M059J (cell line): ENCODE results near the gene QSOX1. TPM values are rescaled to one million over a fixed set of nuclear protein-coding genes. Genes with fewer than 3 reads are reported as not detected.

ENCODE experiments used
- DNase-seq: peaks from one replicate; pipeline ENCODE4 v3.0.0-alpha.2; 2012; ENCODE audit warnings: low read depth
- total RNA-seq: library from RNA; depleted of rRNA; stranded (reverse); fragments of >200 nt; shearing (Covaris generic); gene quantifications from 2 replicates; pipeline ENCODE4 v1.2.3, GENCODE V29; 2014

Gene QSOX1
- total RNA-seq, 1 experiment from 2014 or later = 330 TPM

DNA sequence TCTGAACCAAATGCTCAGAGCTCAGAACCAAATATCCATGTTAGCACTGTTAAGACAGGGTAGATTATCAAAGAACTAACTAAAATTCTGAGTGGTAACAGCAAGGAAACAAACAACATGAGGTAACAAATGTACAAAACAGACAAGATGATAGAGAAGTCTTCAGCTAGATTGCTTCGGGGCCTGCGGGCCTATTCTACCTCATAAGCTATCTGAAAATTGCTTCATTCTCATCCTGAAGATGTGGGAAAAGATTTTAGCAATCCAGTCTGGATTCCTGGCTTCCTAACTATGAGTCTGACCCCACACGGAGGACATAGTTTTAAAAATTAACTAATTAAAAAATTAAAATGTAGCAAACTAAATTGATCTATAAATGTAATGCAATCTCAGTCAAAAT lies 9.2 kb upstream of the QSOX1 start:
- no peak for DNase-seq

DNA sequence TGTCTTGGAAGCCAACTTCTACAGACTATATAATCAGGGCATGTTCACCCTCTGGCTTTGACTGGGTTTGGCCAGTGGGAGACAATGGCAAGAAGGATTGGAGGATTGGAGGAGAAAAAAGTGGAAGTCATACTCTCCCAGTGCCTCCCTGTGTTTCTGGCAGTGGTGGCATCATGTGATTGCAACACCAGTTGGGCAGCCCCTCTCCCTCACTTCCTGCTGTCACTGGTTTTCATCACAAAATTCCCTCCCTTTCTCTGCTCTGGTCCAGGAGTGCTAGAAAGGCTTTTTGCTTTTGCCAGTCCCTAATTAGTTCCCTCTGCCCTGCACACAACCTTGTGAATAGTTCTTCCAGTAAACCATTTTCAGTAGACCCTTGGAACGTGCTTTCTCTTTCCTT lies 3.7 kb upstream of the QSOX1 start:
- DNase-seq = peak; percentile 55

DNA sequence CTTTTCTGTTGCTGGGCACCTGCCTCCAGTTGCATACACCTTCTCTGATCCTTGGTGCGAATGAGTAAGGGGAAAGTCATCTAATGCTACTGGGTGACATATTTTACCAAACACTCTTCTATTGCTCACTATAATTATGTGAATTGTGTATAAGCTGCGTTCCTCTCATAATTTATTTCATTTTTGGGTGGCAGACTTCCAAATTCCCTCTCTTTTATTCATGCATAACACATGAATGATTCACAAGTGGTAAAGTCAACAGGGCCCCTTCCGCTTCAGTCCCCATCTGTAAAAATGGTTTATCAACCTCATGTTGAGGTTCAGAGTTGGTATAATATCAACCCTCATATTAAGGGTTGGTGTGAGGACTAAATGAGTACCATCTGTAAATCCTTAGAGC lies 3.2 kb upstream of the QSOX1 start:
- DNase-seq = peak; percentile 88

GRCh38 chr1:180152588-180152987 lies 2.1 kb upstream of the QSOX1 start:
- no peak for DNase-seq

- no peak for DNase-seq
These were observed 1.6 kb upstream of the QSOX1 start for GRCh38 chr1:180153032-180153431.

DNA sequence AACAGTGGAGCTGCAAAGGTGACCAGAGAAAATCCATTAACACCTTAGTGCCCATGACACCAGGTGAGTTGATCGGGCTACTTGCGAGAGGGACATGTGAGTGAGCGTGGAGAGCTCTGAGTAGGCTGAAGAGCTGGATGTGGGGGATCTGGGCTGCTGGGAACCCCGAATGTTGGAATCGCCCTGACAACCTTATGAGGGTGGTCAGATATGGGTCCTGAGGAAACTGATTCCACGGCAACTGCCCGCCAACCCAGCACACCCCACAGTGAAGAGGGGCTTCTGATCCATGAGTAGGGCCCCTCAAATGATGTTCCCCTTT lies 705 bp upstream of the QSOX1 start:
- DNase-seq = no peak

DNA sequence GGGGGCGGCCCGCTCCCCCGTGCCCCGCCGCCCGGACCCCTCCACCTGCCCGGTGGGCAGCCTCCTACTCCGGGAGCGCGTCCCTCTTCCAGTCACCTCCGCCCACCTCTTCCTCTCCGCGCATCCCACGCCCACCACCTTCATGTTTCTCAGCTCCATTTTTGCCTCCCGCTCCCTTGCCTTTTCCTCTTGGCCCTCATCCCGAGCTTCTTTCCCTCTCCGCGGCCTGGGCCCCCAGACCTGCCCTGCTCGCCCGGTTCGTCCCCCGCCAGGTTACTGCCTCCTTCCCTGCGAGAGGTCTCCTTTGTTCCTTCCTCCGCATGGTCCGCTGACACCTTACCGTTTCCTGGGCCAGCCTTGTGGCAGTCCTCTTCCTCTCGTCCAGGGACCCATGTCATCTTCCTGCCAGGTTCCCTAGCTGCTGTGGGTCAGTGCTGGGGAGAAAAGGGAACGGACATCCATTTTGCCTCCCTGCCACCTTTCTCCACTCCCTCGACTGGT lies 563 bp downstream of the QSOX1 start:
- peak; percentile 36 for DNase-seq

DNA sequence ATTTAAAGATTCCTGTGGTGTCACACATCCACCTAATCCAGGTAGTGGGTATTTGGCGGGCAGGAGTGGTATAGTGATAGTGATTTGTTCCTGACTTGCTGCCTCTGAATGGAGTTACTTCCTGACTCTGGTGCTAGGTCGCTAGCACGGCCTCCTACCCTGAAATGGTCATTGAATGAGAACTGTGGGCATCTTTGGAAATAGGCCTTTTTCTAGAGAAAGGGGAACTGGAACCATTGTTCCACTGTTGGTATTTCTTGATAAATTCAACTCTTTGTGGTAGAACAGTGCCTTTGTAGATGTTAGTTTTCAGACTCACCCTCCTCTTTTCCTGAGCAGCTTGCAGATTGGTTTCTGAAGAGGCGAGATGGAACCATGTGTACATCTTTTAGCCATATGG lies 1.5 kb downstream of the QSOX1 start:
- no peak for DNase-seq

- peak; percentile 76 for DNase-seq
These were observed 2.0 kb downstream of the QSOX1 start for GRCh38 chr1:180156631-180157091.

DNA sequence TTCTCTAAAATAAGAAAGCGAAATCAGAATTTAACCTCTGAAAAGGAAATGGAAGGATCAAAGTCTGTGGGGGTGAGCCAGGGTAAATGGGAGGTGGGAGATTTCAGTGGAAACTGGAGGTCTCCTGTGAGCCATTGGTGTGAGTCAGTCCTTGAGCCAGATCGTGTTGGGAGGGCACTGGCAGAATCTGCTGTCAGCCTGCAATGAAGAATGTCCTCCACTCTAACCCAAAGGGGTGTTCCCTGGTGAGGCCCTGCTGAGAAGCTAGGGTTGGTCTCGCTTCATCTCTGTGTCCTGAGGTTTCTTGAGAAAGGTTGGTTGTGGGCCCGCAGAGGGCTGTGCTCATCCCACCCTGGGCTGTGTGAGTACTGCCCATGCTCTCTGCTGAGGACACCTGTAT lies 2.4 kb downstream of the QSOX1 start:
- DNase-seq = peak; percentile 70

DNA sequence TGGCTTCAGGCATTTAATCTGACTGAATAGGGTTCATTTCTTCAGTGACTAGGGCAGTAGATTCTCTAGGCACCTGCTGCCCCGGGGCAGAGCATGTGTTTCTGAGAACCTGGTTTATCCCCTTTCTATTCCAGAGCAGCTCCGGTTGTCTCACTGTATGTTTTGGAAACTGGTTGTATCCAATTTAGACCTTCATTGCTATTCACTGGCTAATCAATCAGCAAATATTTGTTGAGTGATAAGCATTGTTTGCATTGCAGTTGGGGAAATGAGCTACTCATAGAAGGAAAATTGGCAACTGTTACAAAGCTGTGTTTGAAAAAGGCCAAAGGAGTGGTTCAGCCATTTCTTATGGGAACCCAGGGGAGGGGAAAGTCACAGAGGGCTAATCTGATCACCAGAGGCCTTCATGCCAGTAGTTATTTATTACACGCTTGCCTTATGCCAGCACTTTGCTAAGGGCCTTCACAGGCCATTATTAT lies 2.9 kb downstream of the QSOX1 start:
- no peak for DNase-seq

DNA sequence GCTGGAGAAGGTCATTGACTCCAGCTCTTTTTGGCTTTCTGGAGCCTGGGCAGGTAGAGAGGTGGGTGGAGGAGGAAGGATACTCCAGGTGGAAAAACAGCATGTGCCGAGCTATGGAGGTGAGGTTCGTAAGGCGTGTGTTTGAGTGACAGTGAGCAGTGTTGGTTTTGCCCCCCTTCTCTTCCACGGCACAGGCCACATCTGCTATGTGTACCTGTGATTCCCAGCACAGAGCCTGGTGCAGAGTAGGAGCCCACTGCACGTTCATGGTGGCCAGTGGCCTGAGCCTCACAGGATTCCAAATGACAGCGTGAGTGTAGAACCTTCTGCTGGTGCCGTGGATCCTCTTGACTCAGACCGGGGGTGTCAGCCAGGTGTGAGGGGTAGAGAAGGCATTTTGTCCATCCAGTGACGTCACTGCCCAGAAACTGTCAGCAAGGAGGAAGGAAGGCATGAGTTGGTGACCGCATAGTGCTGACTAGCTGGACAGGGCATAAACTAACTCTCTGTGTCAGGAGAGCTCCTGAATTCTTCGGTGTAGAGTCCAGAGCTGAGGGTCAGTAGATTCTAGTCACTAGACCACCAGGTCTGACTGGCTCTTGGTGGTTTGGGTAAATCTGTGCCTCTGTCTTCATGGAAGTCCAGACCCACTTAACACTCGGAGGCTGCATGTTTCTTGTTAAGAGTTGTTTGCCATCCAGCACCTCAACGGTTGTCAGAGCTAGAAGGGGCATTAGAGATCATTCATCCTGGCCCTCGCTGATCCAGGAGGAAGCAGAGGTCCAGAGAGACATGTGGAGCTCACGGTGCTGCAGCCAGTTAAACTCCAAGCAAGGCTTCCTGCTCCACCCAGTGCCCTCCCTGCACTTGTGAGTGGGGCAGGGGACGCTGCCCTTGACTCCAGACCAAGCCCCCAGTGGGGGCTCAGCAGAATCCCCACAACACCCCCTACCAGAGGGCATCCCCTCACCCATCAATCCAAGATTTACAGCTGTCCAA lies 3.8 kb downstream of the QSOX1 start:
- DNase-seq = no peak

DNA sequence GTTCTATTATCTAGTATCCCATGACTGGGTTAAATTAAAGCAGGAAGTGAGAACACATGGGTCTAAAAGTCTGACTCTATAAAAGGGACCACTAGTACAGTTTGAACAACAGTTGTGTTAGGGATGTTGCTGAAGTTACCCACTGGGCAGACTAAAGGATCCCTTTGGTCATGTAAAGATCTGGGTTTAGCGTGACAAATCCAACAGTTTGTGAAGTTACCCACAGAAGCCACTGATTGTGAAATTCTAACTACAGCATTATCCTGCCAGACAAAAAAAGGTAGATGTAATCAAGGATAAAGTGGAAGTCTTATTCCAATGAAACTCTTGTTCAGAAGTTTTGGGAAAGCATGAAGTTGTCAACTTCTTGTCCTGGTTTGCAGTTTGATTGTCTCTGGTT lies 5.7 kb downstream of the QSOX1 start:
- no peak for DNase-seq

GRCh38 chr1:180163041-180163440 lies 8.4 kb downstream of the QSOX1 start:
- no peak for DNase-seq

DNA sequence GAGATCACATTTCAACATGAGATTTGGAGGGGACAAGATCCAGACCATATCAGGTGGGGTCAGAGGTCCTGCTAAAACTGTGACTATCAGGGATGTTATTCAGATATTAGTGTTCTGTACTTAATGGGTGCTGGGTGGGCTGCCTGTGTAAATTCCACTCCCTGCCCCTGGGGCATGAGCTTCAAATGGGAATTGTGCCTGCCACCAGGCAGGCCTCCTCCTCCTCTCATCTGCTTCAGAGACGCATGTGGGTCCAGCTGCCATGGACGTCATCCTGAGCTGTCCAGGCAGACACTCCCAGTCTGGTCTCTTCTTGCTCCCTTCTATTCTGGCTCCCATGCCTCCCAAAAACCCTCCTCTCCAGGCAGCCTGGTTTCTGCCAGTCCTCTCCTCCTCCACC lies 10.4 kb downstream of the QSOX1 start:
- DNase-seq = no peak

DNA sequence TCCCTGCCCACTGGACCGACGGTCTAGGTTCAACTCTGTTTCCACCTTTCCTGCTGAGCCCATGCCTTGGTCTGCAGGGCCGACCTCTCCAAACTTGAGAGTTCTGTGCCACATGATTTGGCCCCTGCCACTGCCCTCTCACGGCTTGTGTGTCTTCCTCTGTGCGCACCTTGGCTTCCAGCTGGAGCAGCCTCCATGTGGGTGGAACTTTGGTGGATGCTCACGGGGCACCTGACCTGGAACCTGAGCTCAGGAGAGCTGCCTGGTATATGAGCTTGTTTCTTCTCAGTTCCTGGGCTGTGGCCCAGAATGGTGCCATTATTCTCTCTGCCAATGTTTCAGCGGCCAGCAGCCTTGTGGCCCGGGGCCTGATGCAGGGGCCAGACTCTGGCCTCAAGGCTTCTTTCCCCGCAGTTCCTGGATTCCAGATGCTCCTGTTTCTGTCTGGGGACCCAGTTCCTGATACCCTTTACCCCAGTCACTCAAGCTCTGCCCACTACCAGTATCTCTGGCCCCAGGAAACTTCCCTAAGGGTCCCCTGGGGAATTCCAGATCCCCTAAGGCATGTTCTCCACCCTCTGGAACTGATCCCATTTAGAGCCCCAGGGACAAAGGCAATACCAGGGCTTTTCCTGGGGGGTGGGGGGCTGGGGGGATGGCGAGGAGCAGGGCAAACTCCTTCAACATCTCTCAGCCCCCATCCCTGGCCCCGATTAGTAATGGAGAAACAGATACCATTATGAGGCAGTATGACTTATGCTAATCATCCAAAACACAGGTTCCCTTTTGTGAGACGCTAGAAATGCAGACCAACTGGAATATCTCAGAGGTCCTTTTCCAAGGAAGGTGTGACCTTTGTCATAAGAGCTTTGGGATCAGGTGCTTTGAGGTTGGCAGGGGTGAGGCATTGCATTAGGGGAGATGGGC lies 11.1 kb downstream of the QSOX1 start:
- no peak for DNase-seq

- DNase-seq = no peak
These were observed 11.7 kb downstream of the QSOX1 start for GRCh38 chr1:180166436-180166800.

GRCh38 chr1:180167021-180167701 lies 12.5 kb downstream of the QSOX1 start:
- DNase-seq = no peak

- DNase-seq = peak; percentile 47
These were observed 13.2 kb downstream of the QSOX1 start for GRCh38 chr1:180167721-180168467.

GRCh38 chr1:180168786-180169639 lies 14.3 kb downstream of the QSOX1 start:
- DNase-seq = peak; percentile 28
